Measurements from ENCODE around the gene TMEM245. TPM values are rescaled to one million over a fixed set of nuclear protein-coding genes. Genes with fewer than 3 reads are reported as not detected.
"Not testable (repeated sequence)": the region's sequence is repeated elsewhere in the genome, so short reads cannot be mapped to it uniquely, and the experiment has no call there.

Gene TMEM245
- total RNA-seq, 1 experiment from 2014 or later = 43.9 TPM

- no peak for DNase-seq (ENCODE audit: low read depth)
These were observed 125.1 kb downstream of the TMEM245 start for GRCh38 chr9:108994695-108995094.

GRCh38 chr9:108991479-108991878, 128.3 kb downstream of the TMEM245 start:
- peak; percentile 85 for DNase-seq (ENCODE audit: low read depth)

- no peak for DNase-seq (ENCODE audit: low read depth)
These were observed 135.9 kb downstream of the TMEM245 start for GRCh38 chr9:108983885-108984284.

- no peak for DNase-seq (ENCODE audit: low read depth)
These were observed 138.9 kb downstream of the TMEM245 start for GRCh38 chr9:108980893-108981292.

- no peak for DNase-seq (ENCODE audit: low read depth)
These were observed 141.5 kb downstream of the TMEM245 start for GRCh38 chr9:108978205-108978604.

GRCh38 chr9:108973895-108974294, 145.9 kb downstream of the TMEM245 start:
- no peak for DNase-seq (ENCODE audit: low read depth)

- DNase-seq (ENCODE audit: low read depth) = no peak
These were observed 147.0 kb downstream of the TMEM245 start for GRCh38 chr9:108972626-108973209.

GRCh38 chr9:108972186-108972585, 147.6 kb downstream of the TMEM245 start:
- DNase-seq (ENCODE audit: low read depth) = no peak

- not testable (repeated sequence) for DNase-seq (ENCODE audit: low read depth)
These were observed 148.4 kb downstream of the TMEM245 start for GRCh38 chr9:108971392-108971791.

GRCh38 chr9:108967916-108968315, 151.8 kb downstream of the TMEM245 start:
- DNase-seq (ENCODE audit: low read depth) = no peak

Other genes starting within 250 kb of the TMEM245 start
- 44.1 and 51.0 TPM in 2 replicates for gene ELP1, start 185.8 kb downstream of the TMEM245 start, total RNA-seq (2014; rRNA removed; shearing (Covaris generic))
- 12.2 and 24.1 TPM in 2 replicates for gene ABITRAM, start 185.5 kb downstream of the TMEM245 start, total RNA-seq (2014; rRNA removed; shearing (Covaris generic))
- 311 and 350 TPM in 2 replicates for gene CTNNAL1, start 106.4 kb downstream of the TMEM245 start, total RNA-seq (2014; rRNA removed; shearing (Covaris generic))
- gene FRRS1L, start 47.3 kb upstream of the TMEM245 start, total RNA-seq (2014; rRNA removed; shearing (Covaris generic)) = 0.03 TPM in 1 of 2 replicates, not detected in the other
- gene EPB41L4B, start 201.1 kb upstream of the TMEM245 start, total RNA-seq (2014; rRNA removed; shearing (Covaris generic)) = 12.9 and 14.0 TPM in 2 replicates